HepG2 (cell line): ENCODE measurements around the gene ZFPM1. TPM values are rescaled to one million over a fixed set of nuclear protein-coding genes. Genes with fewer than 3 reads are reported as not detected.

Experiments used
- ATF3 ChIP-seq: sonication (generic); formaldehyde crosslinking; IDR thresholded peaks from 2 replicates; pipeline ENCODE4 v1.4.0; 2020; ENCODE audit warnings: missing genetic modification reagents
- CBFB ChIP-seq: sonication (generic); formaldehyde crosslinking; IDR thresholded peaks from 2 replicates; pipeline ENCODE4 v1.4.0; 2020; ENCODE audit warnings: missing genetic modification reagents
- CHCHD3 ChIP-seq: sonication (generic); formaldehyde crosslinking; IDR thresholded peaks from 2 replicates; pipeline ENCODE4 v1.8.0; 2022; ENCODE audit warnings: mild to moderate bottlenecking, missing genetic modification reagents, moderate library complexity
- CHD4 ChIP-seq: fragments of 200-600 bp; sonication (generic); IDR thresholded peaks from 2 replicates; pipeline ENCODE4 v1.7.0; 2017; ENCODE audit warnings: mild to moderate bottlenecking, low read length, borderline replicate concordance
- CREM ChIP-seq, 2 experiments: sonication (generic) in 1 of 2; formaldehyde crosslinking in 1 of 2; IDR thresholded peaks; 2 replicates each; pipeline versions ENCODE4 v1.4.0 to v1.6.1; 2016 to 2020; ENCODE audit warnings: antibody characterized with exemption in 1 of 2, mild to moderate bottlenecking in 1 of 2, missing genetic modification reagents in 1 of 2
- FOXJ3 ChIP-seq: sonication (generic); formaldehyde crosslinking; IDR thresholded peaks from 2 replicates; pipeline ENCODE4 v1.4.0; 2020; ENCODE audit warnings: missing genetic modification reagents, mild to moderate bottlenecking, borderline replicate concordance
- GABPB1 ChIP-seq: IDR thresholded peaks from 2 replicates; pipeline ENCODE4 v1.6.1; 2016; ENCODE audit warnings: mild to moderate bottlenecking, missing genetic modification reagents, moderate library complexity, missing compliant biosample characterization
- GZF1 ChIP-seq: sonication (generic); formaldehyde crosslinking; IDR thresholded peaks from 2 replicates; pipeline ENCODE4 v1.5.1; 2020; ENCODE audit warnings: mild to moderate bottlenecking, missing genetic modification reagents
- HCFC1 ChIP-seq: fragments of 150-350 bp; IDR thresholded peaks from 2 replicates; pipeline ENCODE4 v1.6.1; 2014; ENCODE audit warnings: low read depth, low read length
- HMG20B ChIP-seq: conservative IDR thresholded peaks from 2 replicates; pipeline ENCODE4 v1.6.1; 2016; ENCODE audit warnings: missing genetic modification reagents, missing compliant biosample characterization
- HMGXB4 ChIP-seq, 2 experiments: sonication (generic) in 1 of 2; formaldehyde crosslinking in 1 of 2; IDR thresholded peaks; 2 replicates each; pipeline versions ENCODE4 v1.4.0 to v1.6.1; 2018 to 2020; ENCODE audit warnings: missing genetic modification reagents in 2 of 2, borderline replicate concordance in 1 of 2, low read depth in 1 of 2, mild to moderate bottlenecking in 1 of 2, missing biosample characterization in 1 of 2
- HNF4G ChIP-seq, 2 experiments: sonication (generic) in 1 of 2; formaldehyde crosslinking in 1 of 2; IDR thresholded peaks; 2 replicates each; pipeline versions ENCODE4 v1.4.0 to v1.6.1; 2011 to 2020; ENCODE audit warnings: borderline replicate concordance in 2 of 2, low read depth in 2 of 2, mild to moderate bottlenecking in 2 of 2, low read length in 1 of 2, missing genetic modification reagents in 1 of 2, moderate library complexity in 1 of 2
- MED1 ChIP-seq: sonication (generic); formaldehyde crosslinking; IDR thresholded peaks from 2 replicates; pipeline ENCODE4 v1.4.0; 2020; ENCODE audit warnings: missing genetic modification reagents
- MYPOP ChIP-seq: sonication (generic); formaldehyde crosslinking; IDR thresholded peaks from 2 replicates; pipeline ENCODE4 v1.8.1; 2023; ENCODE audit warnings: mild to moderate bottlenecking, moderate library complexity, missing genetic modification reagents
- POGK ChIP-seq: sonication (generic); formaldehyde crosslinking; conservative IDR thresholded peaks from 2 replicates; pipeline ENCODE4 v1.8.0; 2022; ENCODE audit warnings: mild to moderate bottlenecking, moderate library complexity, missing genetic modification reagents
- POLR2AphosphoS5 ChIP-seq: IDR thresholded peaks from 2 replicates; pipeline ENCODE4 v1.6.1; 2012; ENCODE audit warnings: low read depth, low read length
- STAT5B ChIP-seq: sonication (generic); formaldehyde crosslinking; IDR thresholded peaks from 2 replicates; pipeline ENCODE4 v1.4.0; 2020; ENCODE audit warnings: missing genetic modification reagents
- TEF ChIP-seq: sonication (generic); formaldehyde crosslinking; IDR thresholded peaks from 2 replicates; pipeline ENCODE4 v1.5.0; 2020; ENCODE audit warnings: missing genetic modification reagents
- ZFP82 ChIP-seq: sonication (generic); formaldehyde crosslinking; IDR thresholded peaks from 2 replicates; pipeline ENCODE4 v1.5.1; 2020; ENCODE audit warnings: mild to moderate bottlenecking, missing genetic modification reagents, borderline replicate concordance
- ZFP90 ChIP-seq: sonication (generic); formaldehyde crosslinking; IDR thresholded peaks from 2 replicates; pipeline ENCODE4 v1.8.0; 2022; ENCODE audit warnings: missing genetic modification reagents, mild to moderate bottlenecking, inconsistent platforms, borderline replicate concordance
- ZNF232 ChIP-seq: sonication (generic); formaldehyde crosslinking; IDR thresholded peaks from 2 replicates; pipeline ENCODE4 v1.4.0; 2020; ENCODE audit warnings: missing genetic modification reagents, borderline replicate concordance
- ZNF331 ChIP-seq: sonication (generic); formaldehyde crosslinking; IDR thresholded peaks from 2 replicates; pipeline ENCODE4 v1.4.0; 2020; ENCODE audit warnings: missing genetic modification reagents
- ZNF607 ChIP-seq: sonication (generic); formaldehyde crosslinking; IDR thresholded peaks from 2 replicates; pipeline ENCODE4 v1.5.1; 2020; ENCODE audit warnings: missing genetic modification reagents, mild to moderate bottlenecking, borderline replicate concordance
- ZNF792 ChIP-seq: IDR thresholded peaks from 2 replicates; pipeline ENCODE4 v1.6.1; 2016
- polyA plus RNA-seq, 8 experiments: library from polyadenylated mRNA; depleted of rRNA in 3 of 8; stranded (reverse) in 7 of 8; unstranded in 1 of 8; fragments of >200 nt; fragmentation: Illumina TruSeq in 4 of 8; extraction: Trizol in 4 of 8; gene quantifications; 2 replicates each; pipeline versions ENCODE4 v1.2.1 to v1.2.3, GENCODE V29; 2011 to 2016; ENCODE audit warnings: low read depth in 4 of 8, missing spikeins in 1 of 8, mixed read lengths in 1 of 8; ENCODE audit not compliant: insufficient read depth in 1 of 8
- total RNA-seq, 5 experiments: library from RNA; depleted of rRNA; stranded (reverse); fragments of >200 nt; fragmentation: Illumina TruSeq; extraction: Trizol; gene quantifications; 2 replicates each; pipeline ENCODE4 v1.2.3, GENCODE V29; 2016; ENCODE audit warnings: low read depth in 1 of 5

Gene ZFPM1
- total and polyA plus RNA-seq, 2 of the 13 experiments (the other 11 are each of a cell fraction or from before 2014, with no cell fraction given) = 1.3 to 3.8 TPM

- TF ChIP-seq POGK (CRISPR knock-in tag) (0 out of 2 replicates have a peak, but pooled peaks have one; percentile 44), ZNF331 (CRISPR knock-in tag) (peak; percentile 35; the same call in 1 of the 2 replicates), HNF4G (IDR thresholded peaks at IDR 0.05; ENCODE audit: borderline replicate concordance, low read depth, low read length) (no peak), HNF4G (CRISPR knock-in tag; IDR thresholded peaks at IDR 0.05; ENCODE audit: borderline replicate concordance, low read depth) (no peak), TEF (no peak), HMGXB4 (CRISPR knock-in tag; IDR thresholded peaks at IDR 0.05; ENCODE audit: borderline replicate concordance in 1 of 2, low read depth in 1 of 2) (no peak; a peak in 1 of 4 replicates), HCFC1 (no peak), CHCHD3 (CRISPR knock-in tag) (0 out of 2 replicates have a peak, but pooled peaks have one; percentile 43), FOXJ3 (CRISPR knock-in tag) (no peak), CREM (IDR thresholded peaks at IDR 0.05) (no peak), CREM (CRISPR knock-in tag; IDR thresholded peaks at IDR 0.05) (no peak), POLR2AphosphoS5 (no peak), CHD4 (no peak), ZNF607 (CRISPR knock-in tag) (0 out of 2 replicates have a peak, but pooled peaks have one; percentile 39), GABPB1 (CRISPR knock-in tag) (peak; percentile 43; the same call in 1 of the 2 replicates), ZFP90 (no peak), MED1 (no peak), ZNF232 (CRISPR knock-in tag) (no peak), CBFB (0 out of 2 replicates have a peak, but pooled peaks have one; percentile 32), HMG20B (CRISPR knock-in tag) (no peak), ATF3 (CRISPR knock-in tag) (no peak), MYPOP (CRISPR knock-in tag) (no peak), GZF1 (no peak), ZNF792 (CRISPR knock-in tag) (no peak), STAT5B (CRISPR knock-in tag) (no peak), ZFP82 (CRISPR knock-in tag) (no peak)
Measured at GRCh38 chr16:88437367-88437964, 15.6 kb upstream of the ZFPM1 start (continued).
